GM18867 (cell line): ENCODE measurements around the gene CLIC5.

Experiments
- ATAC-seq: cut with Tn5 transposase; IDR thresholded peaks from one replicate; pipeline ENCODE4 v1.9.1; 2021; ENCODE audit warnings: mild to moderate bottlenecking, moderate library complexity; ENCODE audit not compliant: unreplicated experiment

CLIC5 gene

DNA sequence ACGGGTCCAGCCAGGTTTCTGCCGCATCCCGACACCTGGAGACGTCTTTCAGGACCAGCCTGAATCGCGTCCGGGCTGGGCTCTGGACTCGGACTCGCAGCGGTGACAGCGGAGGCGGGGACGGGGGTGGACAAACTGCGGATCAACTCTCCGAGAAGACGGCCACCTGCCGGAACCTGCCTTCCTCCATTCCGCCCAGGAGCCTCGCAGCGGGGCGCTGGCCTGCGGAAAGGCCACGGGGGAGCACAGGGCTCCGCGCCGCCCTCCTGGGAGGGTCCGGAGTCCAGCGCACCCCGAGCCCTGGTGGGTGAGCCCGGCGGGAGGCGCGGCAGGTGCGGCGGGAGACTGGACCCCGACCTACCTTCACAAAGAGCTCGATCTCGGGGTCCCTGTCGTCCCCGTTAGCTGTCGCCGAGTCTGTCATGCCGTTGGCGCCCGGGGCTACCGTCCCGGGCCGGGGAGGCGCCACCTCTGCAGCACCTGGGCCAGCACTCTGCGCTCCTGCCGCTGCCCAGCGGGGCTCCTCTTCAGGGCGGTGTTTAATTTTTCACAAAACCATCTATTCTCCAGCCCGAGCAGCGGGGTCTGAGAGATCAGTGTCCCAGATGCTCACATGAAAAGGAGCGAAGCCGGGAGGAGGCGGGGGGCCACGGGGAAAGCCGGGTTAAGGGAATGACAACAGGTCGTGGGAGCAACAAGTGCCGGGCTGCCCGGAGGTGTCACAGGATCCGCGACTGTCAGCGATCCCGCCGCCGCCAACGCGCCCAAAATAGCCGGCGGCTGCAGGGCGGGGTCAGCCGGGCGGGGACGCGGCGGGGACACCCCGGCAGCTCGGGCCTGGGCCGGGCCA is at the start of gene CLIC5:
Gene CLIC5, minus strand, starts transcription at position 742 of the 850 bp plus-strand sequence. Its CDS starts 318 bp downstream, at position 424.
- ATAC-seq, result no peak

DNA sequence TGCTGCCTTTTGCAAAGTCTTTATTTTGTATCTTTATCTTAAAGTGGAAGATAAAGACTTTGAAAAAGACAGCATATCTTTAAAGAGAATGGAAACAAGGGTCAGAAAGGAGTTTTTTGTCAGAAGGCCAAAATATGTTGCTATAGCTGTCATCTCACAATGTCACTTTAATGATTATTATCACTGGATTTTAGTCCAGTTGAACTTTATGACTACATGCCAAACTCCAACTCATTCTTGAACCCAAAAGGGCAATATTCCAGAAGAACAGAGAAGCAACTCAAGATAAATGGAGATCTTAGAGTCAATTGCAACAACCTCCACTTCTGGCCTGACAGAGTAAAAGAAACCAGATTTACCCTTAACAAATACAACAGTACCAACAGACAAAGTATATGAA is 47.3 kb upstream of the CLIC5 start:
- ATAC-seq, result no peak

DNA sequence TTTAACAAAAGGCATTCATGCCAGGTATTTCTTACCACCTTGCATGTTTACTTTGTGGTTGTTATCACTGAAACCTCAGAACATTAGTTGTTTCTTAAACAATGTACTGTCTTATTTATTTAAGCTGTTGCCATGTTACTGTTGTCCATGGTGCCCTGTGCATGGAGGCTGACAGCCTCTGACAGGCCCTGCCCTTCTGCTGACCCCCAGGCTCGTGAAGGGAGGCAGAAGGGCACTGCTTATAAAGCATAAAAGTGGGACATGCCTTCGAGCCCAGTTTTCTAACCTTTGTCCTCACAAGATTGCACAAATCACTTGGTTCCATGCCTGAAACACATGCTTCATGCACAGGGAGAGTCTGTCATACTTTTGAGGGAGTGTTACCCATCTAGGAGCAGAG is 46.7 kb upstream of the CLIC5 start:
- ATAC-seq, result no peak

DNA sequence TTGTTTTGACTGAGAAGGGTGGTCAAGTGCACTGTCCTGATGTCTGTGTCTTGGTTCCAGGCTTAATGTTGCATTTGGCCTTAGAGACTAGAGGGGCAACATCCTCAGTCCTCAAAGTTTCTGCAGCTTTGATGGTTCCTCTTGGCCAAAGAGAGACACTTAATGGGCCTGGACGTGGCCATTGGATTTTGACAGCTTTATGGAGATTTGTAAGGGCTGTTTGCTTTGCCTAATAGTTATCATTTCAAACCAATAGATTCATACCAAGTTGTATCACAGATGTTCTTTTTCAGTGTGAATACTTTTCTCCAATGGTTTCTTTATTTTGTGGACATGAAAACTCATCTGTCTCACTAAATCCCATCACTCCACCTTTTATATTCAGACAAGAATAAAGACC is 45.8 kb upstream of the CLIC5 start:
- ATAC-seq, result no peak

DNA sequence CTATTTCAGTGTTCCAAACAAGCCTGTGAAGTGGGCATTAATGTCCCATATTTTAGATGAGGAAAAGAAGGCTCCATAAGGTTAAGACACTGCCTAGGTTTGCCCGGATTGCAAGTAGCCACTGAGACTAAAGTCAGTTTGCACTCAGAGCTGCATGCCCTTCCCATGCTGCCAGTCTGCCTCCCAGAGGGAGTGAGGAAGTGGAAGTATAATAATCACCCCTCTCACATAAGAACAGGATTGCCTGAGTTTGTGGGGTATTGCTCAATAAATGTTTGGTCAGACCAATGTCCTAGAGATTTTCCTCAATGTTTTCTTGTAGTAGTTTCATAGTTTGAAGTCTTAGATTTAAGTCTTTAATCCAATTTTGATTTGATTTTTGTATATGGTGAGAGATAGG is 43.9 kb upstream of the CLIC5 start:
- no peak for ATAC-seq

DNA sequence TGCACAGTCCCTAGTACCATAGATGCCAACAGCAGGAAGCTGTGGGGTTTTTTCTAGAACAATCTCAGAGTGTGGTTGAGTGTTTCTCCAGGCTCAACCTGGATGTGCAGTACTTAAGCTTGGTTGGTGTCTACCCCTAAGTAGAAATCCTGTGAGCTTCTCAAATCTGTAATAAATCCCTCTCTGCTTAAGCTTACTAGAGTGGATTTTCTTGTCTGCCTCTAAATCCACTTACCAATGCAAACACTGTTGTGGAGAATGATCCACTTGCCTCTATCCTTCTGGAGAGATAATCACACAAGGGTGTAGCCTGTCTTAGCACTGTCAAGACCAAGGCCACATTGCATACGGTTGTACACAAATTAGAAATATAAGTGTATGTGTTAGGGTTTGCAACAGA is 43.3 kb upstream of the CLIC5 start:
- ATAC-seq, result no peak

DNA sequence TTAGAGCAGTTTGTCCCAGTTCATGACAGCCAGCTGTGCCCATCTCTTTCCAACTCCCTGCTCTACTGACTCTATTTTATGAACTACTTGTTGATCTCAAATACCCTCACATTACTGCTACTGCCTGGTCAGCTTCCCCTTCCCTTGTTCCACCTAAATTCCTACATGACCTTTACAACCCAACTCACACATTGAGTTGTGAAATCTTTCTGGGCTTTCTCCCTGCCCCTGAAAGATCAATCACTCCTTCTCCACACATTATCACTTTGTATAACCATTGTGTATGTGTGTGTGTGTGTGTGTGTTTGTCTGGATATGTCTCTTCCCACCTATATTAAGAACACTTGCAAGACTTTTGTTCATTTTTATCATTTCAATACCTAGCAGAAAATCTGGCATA is 42.1 kb upstream of the CLIC5 start:
- no peak for ATAC-seq

DNA sequence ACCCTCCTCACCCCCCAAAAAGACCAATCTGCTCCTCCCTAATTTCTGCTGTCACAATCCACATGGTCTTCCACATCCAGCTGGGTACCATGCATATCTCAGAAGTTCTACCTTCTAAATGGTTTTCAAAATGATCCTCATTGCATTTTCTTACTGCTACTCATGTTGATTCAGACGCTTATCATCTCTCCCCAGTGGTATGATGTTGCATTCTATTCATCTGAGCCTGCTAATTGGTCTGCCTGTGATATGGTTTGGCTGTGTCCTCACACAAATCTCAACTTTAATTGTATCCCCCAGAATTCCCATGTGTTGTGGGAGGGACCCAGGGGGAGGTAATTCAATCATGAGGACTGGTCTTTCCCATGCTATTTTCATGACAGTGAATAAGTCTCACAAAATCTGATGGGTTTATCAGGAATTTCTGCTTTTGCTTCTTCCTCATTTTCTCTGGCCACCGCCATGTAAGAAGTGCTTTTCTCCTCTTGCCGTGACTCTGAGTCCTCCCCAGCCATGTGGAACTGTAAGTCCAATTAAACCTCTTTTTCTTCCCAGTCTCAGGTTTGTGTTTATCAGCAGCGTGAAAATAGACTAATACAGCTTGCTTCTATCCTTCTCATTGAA is 41.4 kb upstream of the CLIC5 start:
- no peak for ATAC-seq

DNA sequence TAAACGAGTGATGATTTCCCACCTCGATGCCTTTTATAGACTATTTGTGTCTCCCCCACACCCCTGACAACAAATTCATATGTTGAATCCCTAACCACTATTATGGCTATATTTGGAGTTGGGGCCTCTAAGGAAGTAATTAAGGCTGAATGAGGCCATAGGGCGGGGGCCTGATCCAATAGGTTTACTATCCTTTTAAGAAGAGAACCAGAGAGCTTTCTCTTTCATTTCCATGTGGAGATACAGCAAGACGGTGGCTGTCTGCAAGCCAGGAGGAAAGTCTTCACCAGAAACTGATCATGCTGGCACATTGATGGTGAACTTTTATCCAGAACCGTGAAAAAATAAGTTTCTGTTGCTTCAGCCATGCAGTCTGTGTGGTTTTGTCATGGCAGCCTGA is 38.9 kb upstream of the CLIC5 start:
- no peak for ATAC-seq

DNA sequence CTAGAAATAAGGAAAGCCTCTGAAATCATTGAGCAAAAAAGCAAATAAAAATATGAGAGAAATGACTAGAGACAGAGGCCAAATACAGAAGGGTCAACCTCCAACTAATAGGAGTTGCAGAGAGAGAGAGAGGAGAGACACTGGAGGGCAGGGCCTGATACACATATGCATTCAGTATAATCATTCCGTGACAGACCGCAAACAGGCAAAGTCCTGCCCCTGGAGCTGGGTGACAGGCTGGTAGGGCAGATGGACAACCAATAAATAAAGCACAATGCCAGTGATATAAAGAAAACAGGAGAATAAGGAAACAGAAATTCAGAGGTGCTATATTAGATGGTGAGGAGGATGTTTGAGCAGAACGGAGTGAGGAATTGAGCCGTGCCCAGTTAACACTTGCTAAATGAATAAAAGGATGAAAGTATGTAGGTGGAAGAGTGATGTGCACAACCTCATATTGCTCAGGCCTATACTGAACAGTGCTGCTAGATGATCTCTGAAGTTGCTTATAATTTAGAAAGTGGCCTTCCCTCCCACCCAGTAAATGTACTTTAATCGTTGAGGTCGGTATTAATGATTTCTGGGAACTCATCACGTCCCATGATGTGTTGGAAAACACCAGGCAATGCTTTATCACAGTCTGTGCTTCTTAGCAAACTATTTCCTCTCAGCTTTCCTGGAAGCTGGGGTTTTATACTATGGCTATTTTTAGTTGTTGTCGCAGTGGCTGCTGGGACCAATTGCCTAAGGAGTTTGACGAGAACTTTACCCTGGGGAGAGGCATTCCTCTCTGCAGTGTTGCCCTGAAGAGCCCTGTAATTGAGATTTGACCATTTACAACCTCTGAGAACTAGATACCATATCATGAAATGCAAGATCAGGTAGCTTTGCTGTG is 37.6 kb upstream of the CLIC5 start:
- no peak for ATAC-seq

DNA sequence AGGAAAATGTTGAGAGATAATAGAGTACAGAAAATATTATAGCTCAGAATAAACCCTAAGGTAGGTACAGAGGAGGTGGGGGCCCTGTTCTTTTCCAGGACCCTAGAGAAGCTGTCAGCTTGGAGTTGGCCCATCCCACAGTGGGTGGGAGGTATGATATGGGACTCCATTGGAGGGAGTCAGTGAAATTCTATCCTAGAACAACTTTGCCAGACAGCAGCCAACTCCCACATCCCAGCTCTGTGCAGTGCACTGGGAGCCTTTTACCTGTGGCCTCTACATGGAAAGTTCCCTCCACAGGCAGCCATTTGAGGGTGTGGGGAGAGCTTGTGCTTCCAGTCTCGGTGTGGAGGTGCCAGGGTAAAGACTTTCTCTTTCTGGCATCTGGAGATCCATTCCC is 36.8 kb upstream of the CLIC5 start:
- no peak for ATAC-seq

DNA sequence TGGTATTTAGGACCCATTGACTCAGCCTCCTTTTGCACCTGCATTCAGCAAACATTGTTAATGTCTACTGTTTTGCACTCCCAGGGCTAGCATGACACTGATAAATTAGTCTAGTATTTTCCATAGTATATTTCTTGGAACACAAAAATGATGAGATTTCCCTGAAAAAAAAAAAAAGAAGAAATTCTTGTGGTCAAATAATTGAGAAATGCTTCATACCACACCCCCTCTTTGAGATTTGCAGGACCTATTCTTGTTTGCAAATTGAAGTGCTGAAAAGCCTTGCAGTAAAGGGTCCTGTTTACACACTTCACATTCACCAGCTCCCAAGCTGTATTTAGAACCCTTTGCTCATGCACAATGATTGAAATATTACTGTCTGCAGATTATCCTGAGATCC is 36.3 kb upstream of the CLIC5 start:
- ATAC-seq, result no peak

DNA sequence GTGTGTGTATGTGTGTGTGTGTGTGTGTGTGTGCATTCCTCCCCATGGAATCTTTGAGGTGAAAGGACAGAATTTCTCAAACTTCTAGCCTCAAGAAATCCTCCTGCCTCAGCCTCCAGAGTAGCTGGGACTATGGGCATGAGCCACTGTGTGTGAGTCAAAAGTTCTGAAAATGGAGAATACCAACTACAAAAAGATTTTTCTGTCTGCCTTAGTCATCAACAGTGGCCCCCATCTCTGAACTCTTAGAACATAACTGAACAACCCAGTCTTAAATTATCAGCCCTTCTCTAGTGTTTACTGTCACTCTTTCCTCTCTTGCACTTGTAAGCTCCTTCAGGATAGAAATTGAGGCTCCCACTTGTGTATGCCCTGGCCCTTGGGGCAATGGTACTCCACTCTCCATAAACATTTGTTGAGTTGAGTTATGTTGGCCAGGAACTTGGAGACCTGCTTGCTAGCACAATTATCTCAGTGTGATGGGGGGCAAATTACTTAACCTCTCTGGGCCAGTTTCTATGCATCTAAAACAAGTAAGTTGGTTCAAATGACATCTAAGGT is 35.3 kb upstream of the CLIC5 start:
- ATAC-seq, result no peak

DNA sequence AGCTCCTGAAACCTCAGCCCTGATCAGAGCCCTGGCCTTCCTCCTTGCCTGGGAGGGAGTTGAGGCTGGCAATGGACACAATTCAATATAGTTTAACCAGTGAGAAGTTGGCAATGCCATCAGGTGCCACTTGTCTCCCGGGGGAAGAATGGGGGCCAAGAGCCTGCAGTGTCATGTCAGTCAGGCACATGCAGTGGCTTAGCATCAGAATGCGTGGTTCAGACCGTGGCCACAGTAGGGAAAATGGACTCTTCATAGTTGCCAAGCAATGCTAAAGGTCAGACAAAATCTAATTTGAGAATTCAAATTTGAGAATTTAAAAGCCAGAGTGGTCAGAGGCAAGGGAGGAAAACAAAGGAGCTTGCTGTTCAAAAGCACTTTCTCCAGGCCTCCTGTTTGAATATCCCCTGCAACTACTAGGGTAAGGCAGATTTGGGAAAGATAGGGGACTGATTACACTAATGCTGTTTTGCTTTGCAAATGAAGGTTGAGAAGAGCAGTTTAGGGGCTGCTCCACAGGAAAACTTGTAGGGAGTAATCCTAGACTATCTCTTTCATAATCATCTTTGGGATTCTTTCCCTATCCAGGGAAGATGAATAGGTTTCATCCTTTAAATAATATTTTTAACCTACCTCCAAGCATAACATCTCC is 33.1 kb upstream of the CLIC5 start:
- ATAC-seq, result no peak

DNA sequence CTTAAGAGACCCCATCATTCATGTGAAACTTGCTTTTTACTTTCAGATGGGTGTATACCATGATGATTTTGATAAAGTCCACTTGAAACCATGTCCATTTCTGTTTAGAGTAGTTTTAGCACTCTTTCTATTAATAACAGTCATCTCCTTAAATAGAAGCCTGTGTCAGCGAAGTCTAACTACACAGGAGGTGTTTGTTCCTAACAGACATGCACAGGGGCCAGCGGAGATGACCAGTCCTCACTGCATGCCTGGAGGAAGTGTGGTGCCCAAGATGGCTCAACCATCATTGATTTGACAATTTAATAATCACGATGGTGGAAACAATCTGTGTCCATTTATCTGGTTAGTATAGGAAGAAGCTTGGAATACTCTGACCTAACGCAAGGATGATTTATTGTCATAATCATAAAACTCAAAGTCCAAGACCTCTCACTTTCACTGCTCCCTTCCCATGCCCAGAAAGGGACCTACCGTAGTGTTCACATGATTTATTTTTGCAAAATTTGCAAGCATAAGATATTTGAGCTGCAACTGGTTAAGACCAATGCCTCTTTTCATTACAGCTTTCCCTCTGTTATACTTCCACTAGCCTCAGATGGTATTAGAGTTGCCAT is 31.0 kb upstream of the CLIC5 start:
- ATAC-seq, result no peak

DNA sequence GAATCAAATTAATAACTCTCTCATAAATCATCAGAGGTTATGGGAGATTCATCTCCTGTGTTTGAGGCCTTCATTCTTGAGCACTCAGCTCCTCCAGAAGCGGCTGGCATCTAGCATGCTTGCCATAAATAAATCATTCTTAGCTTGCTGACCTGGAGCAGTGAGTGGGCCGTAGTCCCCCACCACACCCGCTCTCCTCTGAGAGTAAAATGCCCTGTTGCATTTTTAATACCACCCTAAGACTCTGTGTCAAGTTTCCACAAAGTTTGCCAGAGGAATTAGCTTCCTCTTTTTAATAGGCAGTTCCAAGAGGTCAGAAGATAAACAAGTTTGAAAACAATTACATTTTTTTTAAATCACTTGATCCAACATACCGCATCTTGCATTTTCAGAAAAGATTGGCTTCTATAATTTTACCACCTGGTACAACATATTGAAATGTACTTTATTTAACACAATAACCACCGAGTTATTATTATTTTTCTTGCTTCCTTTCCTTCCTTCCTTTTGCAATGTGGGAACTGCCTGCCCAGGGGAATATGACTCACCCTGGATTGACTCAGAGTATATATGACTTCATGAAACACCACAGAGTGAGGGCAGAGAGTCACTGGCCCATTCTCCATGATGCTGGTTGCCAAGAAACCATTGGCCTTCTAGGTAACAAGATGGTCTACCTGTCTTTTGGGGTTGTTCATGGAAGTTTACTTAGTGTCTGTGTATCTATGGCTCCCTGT is 29.4 kb upstream of the CLIC5 start:
- no peak for ATAC-seq

DNA sequence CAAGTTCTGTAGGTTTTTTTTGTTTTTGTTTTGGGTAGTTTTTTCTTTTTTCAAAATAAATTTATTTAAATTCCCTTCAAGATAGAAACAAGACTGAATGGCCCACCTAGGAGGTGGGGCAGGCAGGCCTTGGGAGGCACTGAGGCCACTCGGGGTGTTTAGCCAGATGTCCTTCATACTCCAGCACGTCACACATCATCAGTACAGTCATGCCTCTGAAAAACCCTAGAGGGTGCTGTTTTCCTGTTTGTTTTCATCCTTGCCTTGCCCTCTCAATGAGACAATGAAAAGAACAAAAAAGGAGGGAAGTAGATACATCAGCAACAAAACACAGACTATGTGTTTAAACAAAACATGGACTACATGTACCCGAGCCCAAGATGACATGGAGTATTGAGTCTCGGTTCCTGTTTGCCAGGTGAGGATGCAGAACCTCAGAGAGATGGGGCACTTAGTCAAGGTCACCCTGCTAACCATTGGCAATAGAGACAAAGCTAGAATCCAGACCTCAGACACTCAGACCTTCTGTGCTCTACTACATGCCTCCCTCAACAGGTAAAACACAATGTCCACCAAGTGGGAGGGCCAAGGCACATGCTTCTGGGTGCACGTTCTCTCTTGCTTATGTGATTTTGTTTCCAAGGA is 26.8 kb upstream of the CLIC5 start:
- peak; percentile 87 for ATAC-seq

DNA sequence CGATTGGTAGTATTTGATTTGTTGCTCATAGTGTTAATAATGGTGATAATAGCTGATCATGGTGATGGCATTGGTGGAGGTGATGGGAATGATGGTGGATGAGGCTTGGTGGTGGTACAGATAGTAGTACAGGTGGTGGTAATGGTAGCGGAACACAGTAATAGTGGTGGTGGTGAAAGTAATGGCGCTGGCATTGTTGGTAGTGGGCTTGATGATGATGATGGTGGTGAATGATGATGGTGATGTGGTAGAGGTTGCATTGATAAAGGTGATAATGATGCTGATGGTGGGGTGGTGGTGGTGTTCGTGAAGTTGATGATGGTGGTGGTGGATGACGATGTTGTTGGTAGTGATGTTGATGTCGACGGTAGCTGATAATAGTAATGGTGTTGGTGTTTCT is 24.6 kb upstream of the CLIC5 start:
- no peak for ATAC-seq

DNA sequence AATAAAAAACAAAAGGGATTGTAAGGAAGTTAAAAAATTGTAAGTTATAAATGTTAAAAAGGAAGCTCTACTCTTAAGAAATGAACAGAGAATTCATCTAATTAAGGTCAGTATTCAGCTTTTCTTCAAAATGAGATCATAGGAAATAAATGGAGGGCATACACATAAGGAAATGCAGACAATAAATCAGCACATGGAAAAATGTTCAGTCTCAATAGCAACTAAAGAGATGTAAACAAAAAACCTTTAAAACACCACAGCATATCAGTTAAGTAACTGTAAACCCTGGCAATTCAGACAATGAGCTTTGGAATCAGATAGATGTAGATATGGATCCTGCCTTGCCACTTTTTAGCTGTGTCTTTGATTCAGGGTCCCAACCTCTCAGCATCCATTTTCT is 24.0 kb upstream of the CLIC5 start:
- ATAC-seq, result no peak
